Thymus (tissue), 11 donors: ENCODE measurements around the gene MYO1D. TPM values are rescaled to one million over a fixed set of nuclear protein-coding genes. Genes with fewer than 3 reads are reported as not detected.

Source experiments
- DNase-seq, 9 donors: peaks; one replicate each; pipeline ENCODE4 v3.0.0-alpha.2; 2013; ENCODE audit warnings: low spot score in 9 of 9, low read depth in 6 of 9, missing footprints in 1 of 9
- H3K27ac ChIP-seq, 2 donors: one replicate each; pipeline ENCODE4 v1.5.1; 2013; ENCODE audit warnings: control low read depth in 1 of 2, low read depth in 1 of 2, low read length in 1 of 2, mild to moderate bottlenecking in 1 of 2, moderate library complexity in 1 of 2
- H3K27me3 ChIP-seq, 2 donors: one replicate each; pipeline ENCODE4 v1.5.1; 2013; ENCODE audit warnings: low read length in 1 of 2; ENCODE audit not compliant: control insufficient read depth in 2 of 2, insufficient read depth in 1 of 2
- H3K36me3 ChIP-seq, 2 donors: one replicate each; pipeline ENCODE4 v1.5.1; 2013; ENCODE audit warnings: low read length in 1 of 2, mild to moderate bottlenecking in 1 of 2, moderate library complexity in 1 of 2; ENCODE audit not compliant: control insufficient read depth in 2 of 2, insufficient read depth in 2 of 2
- H3K4me1 ChIP-seq, 2 donors: one replicate each; pipeline ENCODE4 v1.5.1; 2013; ENCODE audit warnings: low read length in 2 of 2; ENCODE audit not compliant: control insufficient read depth in 2 of 2, insufficient read depth in 2 of 2
- H3K4me3 ChIP-seq, 2 donors: one replicate each; pipeline ENCODE4 v1.5.1; 2013; ENCODE audit warnings: low read length in 2 of 2, control low read depth in 1 of 2, mild to moderate bottlenecking in 1 of 2
- H3K9me3 ChIP-seq, 2 donors: one replicate each; pipeline ENCODE4 v1.5.1; 2013; ENCODE audit warnings: low read length in 1 of 2, mild to moderate bottlenecking in 1 of 2; ENCODE audit not compliant: control insufficient read depth in 2 of 2, insufficient read depth in 1 of 2
- WGBS: extraction: QIAGEN DNeasy Blood & Tissue Kit; methylation state at CpG from one replicate; pipeline ENCODE4 v1.1.7; 2013; 5-methylcytosine and 5-hydroxymethylcytosine counted together
- polyA plus RNA-seq: library from polyadenylated mRNA; stranded (reverse); fragments of 200-250 nt; gene quantifications from one replicate; pipeline ENCODE4 v1.2.3, GENCODE V29; 2013
- total RNA-seq: library from RNA; stranded (reverse); fragments of 120-200 nt; gene quantifications from one replicate; pipeline ENCODE4 v1.2.4, GENCODE V29; 2013
- donor health status: healthy.

Gene MYO1D
- total and polyA plus RNA-seq, 2 donors = 5.7 to 12.4 TPM

GRCh38 chr17:32870969-32871368 is 6.0 kb downstream of the MYO1D start:
- WGBS = 95% methylated on average over 1 of the region's 1 CpG
- Histone ChIP-seq H3K36me3 (no peaks in the 10 kb centered on the region), H3K4me3 (no peak overlapping the region), H3K27me3 (peaks cover 4 to 22% of the 10 kb centered on the region in 2 donors), H3K4me1 (no peaks in the 10 kb centered on the region), H3K9me3 (no peaks in the 10 kb centered on the region), H3K27ac (no peak overlapping the region)
- no peak for DNase-seq

DNA sequence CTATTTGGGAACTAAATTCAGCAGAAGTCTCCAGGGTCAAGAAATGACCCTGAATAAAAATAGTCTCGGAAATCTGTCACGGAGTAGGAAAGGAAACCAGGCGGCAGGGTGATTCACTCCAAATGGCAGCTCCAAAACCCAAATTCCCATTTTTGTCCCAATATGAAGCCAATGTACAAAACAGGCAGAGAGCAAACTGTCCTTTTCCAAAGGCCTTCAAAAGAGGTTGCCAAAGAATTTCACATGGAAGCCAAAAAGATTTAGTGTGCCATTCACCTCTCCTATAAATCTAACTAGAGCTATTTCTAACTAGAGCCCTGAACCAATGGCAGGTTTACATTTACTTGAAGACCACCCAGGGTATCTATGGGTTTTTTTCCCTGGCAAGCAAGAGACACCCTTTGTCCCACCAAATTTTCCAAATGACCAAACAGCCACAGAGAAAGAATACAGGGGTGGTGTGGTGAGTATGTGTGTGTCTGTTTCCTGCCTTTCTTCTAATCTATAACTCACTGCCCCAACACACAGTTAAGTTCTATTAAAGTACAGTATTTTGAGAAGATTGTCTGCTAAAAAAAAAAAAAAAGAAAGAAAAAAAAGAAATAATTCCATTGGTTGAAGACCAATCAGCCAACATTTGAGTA is 6.8 kb downstream of the MYO1D start:
- Histone ChIP-seq H3K4me1 (no peaks in the 10 kb centered on the region), H3K4me3 (no peak overlapping the region), H3K27ac (no peak overlapping the region), H3K27me3 (peaks cover 4 to 13% of the 10 kb centered on the region in 2 donors), H3K9me3 (no peaks in the 10 kb centered on the region), H3K36me3 (no peaks in the 10 kb centered on the region)
- no peak for DNase-seq
- 98% methylated on average over 3 of the region's 3 CpGs for WGBS

GRCh38 chr17:32869345-32870026 is 7.4 kb downstream of the MYO1D start:
- Histone ChIP-seq H3K9me3 (no peaks in the 10 kb centered on the region), H3K36me3 (no peaks in the 10 kb centered on the region), H3K27me3 (peaks cover 3 to 9% of the 10 kb centered on the region in 2 donors), H3K27ac (no peak overlapping the region), H3K4me3 (no peak overlapping the region), H3K4me1 (no peaks in the 10 kb centered on the region)
- 93% methylated on average over 6 of the region's 6 CpGs for WGBS
- DNase-seq = no peak

- H3K27me3 ChIP-seq = peaks cover 0 to 2% of the 10 kb centered on the region in 2 donors
- no peaks in the 10 kb centered on the region for H3K9me3 ChIP-seq
- no peak overlapping the region for H3K27ac ChIP-seq
- no peak overlapping the region for H3K4me3 ChIP-seq
- H3K4me1 ChIP-seq = no peaks in the 10 kb centered on the region
- no peak for DNase-seq
- no peaks in the 10 kb centered on the region for H3K36me3 ChIP-seq
- 98% methylated on average over 4 of the region's 4 CpGs for WGBS
Observed at GRCh38 chr17:32865141-32865540, 11.8 kb downstream of the MYO1D start.

- H3K27me3 ChIP-seq = no peaks in the 10 kb centered on the region
- H3K4me3 ChIP-seq = no peak overlapping the region
- H3K9me3 ChIP-seq = no peaks in the 10 kb centered on the region
- no peaks in the 10 kb centered on the region for H3K36me3 ChIP-seq
- no peaks in the 10 kb centered on the region for H3K4me1 ChIP-seq
- no peak overlapping the region for H3K27ac ChIP-seq
- DNase-seq = no peak
- WGBS = 88% methylated on average over 1 of the region's 1 CpG
Observed at GRCh38 chr17:32863559-32863958, 13.4 kb downstream of the MYO1D start.

GRCh38 chr17:32862940-32863339 is 14.0 kb downstream of the MYO1D start:
- WGBS = 97% methylated on average over 2 of the region's 2 CpGs
- DNase-seq = no peak
- Histone ChIP-seq H3K27me3 (no peaks in the 10 kb centered on the region), H3K36me3 (no peaks in the 10 kb centered on the region), H3K4me3 (no peak overlapping the region), H3K9me3 (no peaks in the 10 kb centered on the region), H3K27ac (no peak overlapping the region), H3K4me1 (no peaks in the 10 kb centered on the region)

- Histone ChIP-seq H3K4me3 (no peak overlapping the region), H3K9me3 (no peaks in the 10 kb centered on the region), H3K27ac (no peak overlapping the region), H3K4me1 (no peaks in the 10 kb centered on the region), H3K36me3 (no peaks in the 10 kb centered on the region), H3K27me3 (no peaks in the 10 kb centered on the region)
- 97% methylated on average over 4 of the region's 4 CpGs for WGBS
- DNase-seq = no peak
Observed at GRCh38 chr17:32861981-32862380, 14.9 kb downstream of the MYO1D start.

- no peaks in the 10 kb centered on the region for H3K27me3 ChIP-seq
- WGBS = 94% methylated on average over 2 of the region's 2 CpGs
- H3K4me1 ChIP-seq = no peaks in the 10 kb centered on the region
- no peaks in the 10 kb centered on the region for H3K9me3 ChIP-seq
- no peak overlapping the region for H3K4me3 ChIP-seq
- no peaks in the 10 kb centered on the region for H3K36me3 ChIP-seq
- DNase-seq = no peak
- H3K27ac ChIP-seq = no peak overlapping the region
Observed at GRCh38 chr17:32859857-32860525, 16.9 kb downstream of the MYO1D start.

- H3K4me3 ChIP-seq = no peak overlapping the region
- no peak for DNase-seq
- no peaks in the 10 kb centered on the region for H3K36me3 ChIP-seq
- no peak overlapping the region for H3K27ac ChIP-seq
- no peaks in the 10 kb centered on the region for H3K9me3 ChIP-seq
- H3K27me3 ChIP-seq = no peaks in the 10 kb centered on the region
- 96% methylated on average over 3 of the region's 3 CpGs for WGBS
- H3K4me1 ChIP-seq = no peaks in the 10 kb centered on the region
Observed at GRCh38 chr17:32855620-32856019, 21.3 kb downstream of the MYO1D start.
